ENCODE results near the gene TP53I11. TPM values are rescaled to one million over a fixed set of nuclear protein-coding genes. Genes with fewer than 3 reads are reported as not detected.

Gene TP53I11
- polyA plus RNA-seq, 1 donor (not counting 4 experiments of a cell fraction or from before 2014, with no cell fraction given), result 21.4 TPM

DNA sequence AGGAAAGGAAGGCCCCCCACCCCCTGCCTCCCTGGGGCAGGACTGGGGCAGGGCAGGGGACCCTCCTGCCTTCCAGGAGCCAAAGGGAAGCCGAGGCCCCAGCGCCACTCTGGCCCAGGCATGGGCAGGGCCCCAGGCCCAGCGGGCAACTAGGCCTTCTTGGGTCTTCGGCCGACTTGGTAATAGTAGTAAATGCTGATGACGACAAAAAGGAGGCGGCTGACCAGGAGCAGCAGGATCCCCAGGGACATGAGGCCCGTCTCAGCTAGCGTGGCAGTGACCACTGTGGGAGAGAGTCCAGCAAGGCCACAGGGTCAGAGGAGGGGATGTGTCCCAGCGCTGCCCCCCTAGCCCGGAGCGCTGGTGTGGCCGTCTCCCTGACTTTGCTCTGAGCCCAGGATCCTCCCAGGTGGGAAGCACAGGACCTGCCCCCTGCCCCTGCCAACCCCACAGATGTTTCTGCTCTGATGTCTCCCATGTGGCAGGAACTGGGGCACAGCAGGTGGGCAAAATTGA, 15.9 kb downstream of the TP53I11 start:
- Histone ChIP-seq H3K27ac (ENCODE audit: control insufficient read depth, insufficient read depth, low read length) (no peak overlapping the region), H3K27me3 (ENCODE audit: control insufficient read depth, extremely low read depth, insufficient read depth, low read length) (no peaks in the 10 kb centered on the region), H3K4me3 (ENCODE audit: control insufficient read depth in 2 of 3, extremely low read depth in 1 of 3, insufficient read depth in 2 of 3, low read depth in 1 of 3, low read length in 3 of 3) (no peak overlapping the region), H3K9ac (ENCODE audit: control insufficient read depth, extremely low read depth, insufficient read depth, low read length) (no peak overlapping the region), H4K20me1 (ENCODE audit: control insufficient read depth, extremely low read depth, insufficient read depth, low read length) (no peaks in the 10 kb centered on the region), H2AFZ (ENCODE audit: control insufficient read depth, low read length) (no peak overlapping the region), H3K36me3 (ENCODE audit: control insufficient read depth in 2 of 2, extremely low read depth in 1 of 2, insufficient read depth in 2 of 2, low read length in 2 of 2) (peaks cover 3 to 6% of the 10 kb centered on the region in 2 experiments), H3K4me1 (ENCODE audit: control insufficient read depth, extremely low read depth, insufficient read depth, low read length) (peaks cover 4% of the 10 kb centered on the region), H3K79me2 (ENCODE audit: control insufficient read depth, insufficient read depth, low read length) (no peaks in the 10 kb centered on the region), H3K4me2 (ENCODE audit: control insufficient read depth, extremely low read depth, insufficient read depth, low read depth, low read length) (no peak overlapping the region), H3K9me3 (ENCODE audit: control insufficient read depth, low read depth, low read length) (no peaks in the 10 kb centered on the region), H3K9me1 (ENCODE audit: control insufficient read depth, extremely low read depth, insufficient read depth, low read length) (no peaks in the 10 kb centered on the region)
- DNase-seq (ENCODE audit: low read depth, low spot score) (no peak), FAIRE-seq (no peak)
- TF ChIP-seq, protein P1, sequence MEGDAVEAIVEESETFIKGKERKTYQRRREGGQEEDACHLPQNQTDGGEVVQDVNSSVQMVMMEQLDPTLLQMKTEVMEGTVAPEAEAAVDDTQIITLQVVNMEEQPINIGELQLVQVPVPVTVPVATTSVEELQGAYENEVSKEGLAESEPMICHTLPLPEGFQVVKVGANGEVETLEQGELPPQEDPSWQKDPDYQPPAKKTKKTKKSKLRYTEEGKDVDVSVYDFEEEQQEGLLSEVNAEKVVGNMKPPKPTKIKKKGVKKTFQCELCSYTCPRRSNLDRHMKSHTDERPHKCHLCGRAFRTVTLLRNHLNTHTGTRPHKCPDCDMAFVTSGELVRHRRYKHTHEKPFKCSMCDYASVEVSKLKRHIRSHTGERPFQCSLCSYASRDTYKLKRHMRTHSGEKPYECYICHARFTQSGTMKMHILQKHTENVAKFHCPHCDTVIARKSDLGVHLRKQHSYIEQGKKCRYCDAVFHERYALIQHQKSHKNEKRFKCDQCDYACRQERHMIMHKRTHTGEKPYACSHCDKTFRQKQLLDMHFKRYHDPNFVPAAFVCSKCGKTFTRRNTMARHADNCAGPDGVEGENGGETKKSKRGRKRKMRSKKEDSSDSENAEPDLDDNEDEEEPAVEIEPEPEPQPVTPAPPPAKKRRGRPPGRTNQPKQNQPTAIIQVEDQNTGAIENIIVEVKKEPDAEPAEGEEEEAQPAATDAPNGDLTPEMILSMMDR (optimal IDR thresholded peaks at IDR 0.05 in 1 of 3, IDR thresholded peaks at IDR 0.05 in 1 of 3, conservative IDR thresholded peaks at IDR 0.05 in 1 of 3; ENCODE audit: extremely low read depth in 1 of 3, insufficient read depth in 2 of 3, low read length in 3 of 3), result no peak
- TF ChIP-seq EZH2 (IDR thresholded peaks at IDR 0.05; ENCODE audit: low read length), result no peak
- dilution Hi-C loops (cut with MboI; ENCODE audit: extremely low pct_ligation_motif_present, low sequenced_read_pairs), result loop anchor here (25.0 kb wide), 1 partner anchor 403 kb away; no protein-coding TSS in a partner anchor

DNA sequence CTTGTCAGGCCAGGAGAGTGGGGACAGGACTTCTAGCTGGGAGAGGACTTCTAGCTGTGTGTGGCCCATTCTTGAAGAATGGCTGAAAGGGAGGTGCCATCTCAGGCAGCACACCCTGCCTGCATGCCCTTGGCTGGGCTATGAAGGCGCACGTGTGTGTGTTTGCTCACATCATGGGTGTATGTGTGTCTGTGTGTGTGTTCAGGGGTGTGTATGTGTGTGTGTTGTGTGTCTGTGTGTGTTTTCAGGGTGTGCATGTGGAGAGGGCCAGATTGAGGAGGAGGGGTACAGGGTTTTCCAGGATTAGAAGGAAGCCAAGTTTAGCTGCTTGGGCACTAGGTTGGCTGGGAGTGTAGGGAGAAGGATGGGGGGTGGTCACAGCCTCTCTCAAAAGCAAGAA, 16.6 kb downstream of the TP53I11 start:
- Histone ChIP-seq H2AFZ (ENCODE audit: control insufficient read depth, low read length) (no peak overlapping the region), H3K9me3 (ENCODE audit: control insufficient read depth, low read depth, low read length) (no peaks in the 10 kb centered on the region), H4K20me1 (ENCODE audit: control insufficient read depth, extremely low read depth, insufficient read depth, low read length) (no peaks in the 10 kb centered on the region), H3K27ac (ENCODE audit: control insufficient read depth, insufficient read depth, low read length) (no peak overlapping the region), H3K9me1 (ENCODE audit: control insufficient read depth, extremely low read depth, insufficient read depth, low read length) (no peaks in the 10 kb centered on the region), H3K4me1 (ENCODE audit: control insufficient read depth, extremely low read depth, insufficient read depth, low read length) (peaks cover 4% of the 10 kb centered on the region), H3K4me2 (ENCODE audit: control insufficient read depth, extremely low read depth, insufficient read depth, low read depth, low read length) (no peak overlapping the region), H3K36me3 (ENCODE audit: control insufficient read depth in 2 of 2, extremely low read depth in 1 of 2, insufficient read depth in 2 of 2, low read length in 2 of 2) (peaks cover 3 to 6% of the 10 kb centered on the region in 2 experiments), H3K9ac (ENCODE audit: control insufficient read depth, extremely low read depth, insufficient read depth, low read length) (no peak overlapping the region), H3K79me2 (ENCODE audit: control insufficient read depth, insufficient read depth, low read length) (no peaks in the 10 kb centered on the region), H3K4me3 (ENCODE audit: control insufficient read depth in 2 of 3, extremely low read depth in 1 of 3, insufficient read depth in 2 of 3, low read depth in 1 of 3, low read length in 3 of 3) (no peak overlapping the region), H3K27me3 (ENCODE audit: control insufficient read depth, extremely low read depth, insufficient read depth, low read length) (no peaks in the 10 kb centered on the region)
- no peak for FAIRE-seq
- dilution Hi-C loops (cut with MboI; ENCODE audit: extremely low pct_ligation_motif_present, low sequenced_read_pairs), result loop anchor here (25.0 kb wide), 1 partner anchor 403 kb away; no protein-coding TSS in a partner anchor
- no peak for DNase-seq (ENCODE audit: low read depth, low spot score)
- no peak for TF ChIP-seq EZH2 (IDR thresholded peaks at IDR 0.05; ENCODE audit: low read length)
- TF ChIP-seq, protein P1 (optimal IDR thresholded peaks at IDR 0.05 in 1 of 3, IDR thresholded peaks at IDR 0.05 in 1 of 3, conservative IDR thresholded peaks at IDR 0.05 in 1 of 3; ENCODE audit: extremely low read depth in 1 of 3, insufficient read depth in 2 of 3, low read length in 3 of 3), result no peak

All from keratinocyte (primary cell).